Glutamatergic neuron (in vitro differentiated cells): Measurements from ENCODE around the gene TESK2. TPM values are rescaled to one million over a fixed set of nuclear protein-coding genes. Genes with fewer than 3 reads are reported as not detected.

Experiments used
- DNase-seq: peaks from one replicate; pipeline ENCODE4 v3.0.0; 2022
- H3K27ac Mint-ChIP-seq: one replicate; pipeline ENCODE4 v1.8.0; 2020; ENCODE audit warnings: mild to moderate bottlenecking, mixed read lengths, inconsistent platforms; ENCODE audit not compliant: unreplicated experiment
- H3K27me3 Mint-ChIP-seq: one replicate; pipeline ENCODE4 v1.8.0; 2020; ENCODE audit warnings: mild to moderate bottlenecking, moderate library complexity, mixed read lengths, inconsistent platforms; ENCODE audit not compliant: unreplicated experiment
- H3K36me3 Mint-ChIP-seq: one replicate; pipeline ENCODE4 v1.8.0; 2020; ENCODE audit warnings: mild to moderate bottlenecking, mixed read lengths, inconsistent platforms; ENCODE audit not compliant: unreplicated experiment
- H3K4me1 Mint-ChIP-seq: one replicate; pipeline ENCODE4 v1.8.0; 2020; ENCODE audit warnings: mild to moderate bottlenecking, low read depth, mixed read lengths, inconsistent platforms; ENCODE audit not compliant: unreplicated experiment
- H3K4me3 Mint-ChIP-seq: one replicate; pipeline ENCODE4 v1.8.0; 2020; ENCODE audit warnings: mild to moderate bottlenecking, mixed read lengths, inconsistent platforms; ENCODE audit not compliant: unreplicated experiment
- H3K9me3 Mint-ChIP-seq: one replicate; pipeline ENCODE4 v1.8.0; 2020; ENCODE audit warnings: mild to moderate bottlenecking, moderate library complexity, mixed read lengths, inconsistent platforms; ENCODE audit not compliant: unreplicated experiment
- total RNA-seq: library from RNA; stranded (reverse); fragmentation: NEBNext Ultra II Directional; extraction: Animal tissue kit (Norgen Biotek cat#: 25700); gene quantifications from one replicate; pipeline ENCODE4 v1.2.1, GENCODE V29; 2021; ENCODE audit not compliant: unreplicated experiment
- TF ChIP-seq, protein P1 (sequence below): fragments of 200-600 bp; sonication (generic); IDR thresholded peaks from one replicate; pipeline ENCODE4 v1.5.0; 2021; ENCODE audit not compliant: partially characterized antibody, unreplicated experiment

The TESK2 gene
- total RNA-seq, 1 donor from 2014 or later: 3.3 TPM

DNA sequence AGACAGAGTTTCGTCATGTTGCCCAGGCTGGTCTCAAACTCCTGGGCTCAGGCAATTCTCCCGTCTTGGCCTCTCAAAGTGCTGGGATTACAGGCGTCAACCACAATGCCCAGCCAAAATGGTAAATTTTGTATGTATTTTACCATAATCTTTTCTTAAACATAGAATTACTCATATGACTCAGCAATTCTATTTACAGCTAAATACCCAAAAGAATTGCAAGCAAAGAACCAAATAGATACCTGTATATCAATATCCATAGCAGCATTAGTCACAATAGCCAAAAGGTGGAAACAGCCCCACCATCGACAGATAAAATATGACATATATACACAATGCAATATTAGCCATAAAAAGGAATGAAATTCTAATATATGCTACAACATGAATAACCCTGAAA is 36.5 kb downstream of the TESK2 start:
- Mint-ChIP-seq H3K4me3 (no peak overlapping the region), H3K27ac (no peak overlapping the region), H3K27me3 (no peaks in the 10 kb centered on the region), H3K36me3 (no peaks in the 10 kb centered on the region), H3K9me3 (no peaks in the 10 kb centered on the region), H3K4me1 (no peaks in the 10 kb centered on the region)
- DNase-seq: no peak
- TF ChIP-seq, protein P1, sequence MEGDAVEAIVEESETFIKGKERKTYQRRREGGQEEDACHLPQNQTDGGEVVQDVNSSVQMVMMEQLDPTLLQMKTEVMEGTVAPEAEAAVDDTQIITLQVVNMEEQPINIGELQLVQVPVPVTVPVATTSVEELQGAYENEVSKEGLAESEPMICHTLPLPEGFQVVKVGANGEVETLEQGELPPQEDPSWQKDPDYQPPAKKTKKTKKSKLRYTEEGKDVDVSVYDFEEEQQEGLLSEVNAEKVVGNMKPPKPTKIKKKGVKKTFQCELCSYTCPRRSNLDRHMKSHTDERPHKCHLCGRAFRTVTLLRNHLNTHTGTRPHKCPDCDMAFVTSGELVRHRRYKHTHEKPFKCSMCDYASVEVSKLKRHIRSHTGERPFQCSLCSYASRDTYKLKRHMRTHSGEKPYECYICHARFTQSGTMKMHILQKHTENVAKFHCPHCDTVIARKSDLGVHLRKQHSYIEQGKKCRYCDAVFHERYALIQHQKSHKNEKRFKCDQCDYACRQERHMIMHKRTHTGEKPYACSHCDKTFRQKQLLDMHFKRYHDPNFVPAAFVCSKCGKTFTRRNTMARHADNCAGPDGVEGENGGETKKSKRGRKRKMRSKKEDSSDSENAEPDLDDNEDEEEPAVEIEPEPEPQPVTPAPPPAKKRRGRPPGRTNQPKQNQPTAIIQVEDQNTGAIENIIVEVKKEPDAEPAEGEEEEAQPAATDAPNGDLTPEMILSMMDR: no peak

DNA sequence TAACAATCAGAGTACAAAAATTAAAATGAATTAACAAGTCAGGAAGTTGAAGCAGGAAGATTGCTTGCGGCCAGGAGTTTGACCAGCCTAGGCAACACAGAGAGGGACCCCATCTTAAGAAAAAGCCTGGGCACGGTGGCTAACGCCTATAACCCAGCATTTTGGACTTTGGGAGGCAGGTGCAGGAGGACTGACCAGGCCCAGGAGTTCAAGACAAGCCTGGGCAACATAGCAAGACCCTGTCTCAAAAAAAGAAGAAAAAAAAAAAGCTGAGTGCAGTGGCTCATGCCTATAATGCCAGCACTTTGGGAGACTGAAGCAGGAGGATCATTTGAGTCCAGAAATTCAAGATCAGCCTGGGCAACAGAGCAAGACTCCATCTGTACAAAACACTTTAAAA is 38.5 kb downstream of the TESK2 start:
- Mint-ChIP-seq H3K4me3 (no peak overlapping the region), H3K27ac (no peak overlapping the region), H3K4me1 (no peaks in the 10 kb centered on the region), H3K36me3 (no peaks in the 10 kb centered on the region), H3K27me3 (no peaks in the 10 kb centered on the region), H3K9me3 (no peaks in the 10 kb centered on the region)
- DNase-seq: no peak
- TF ChIP-seq, protein P1: no peak

DNA sequence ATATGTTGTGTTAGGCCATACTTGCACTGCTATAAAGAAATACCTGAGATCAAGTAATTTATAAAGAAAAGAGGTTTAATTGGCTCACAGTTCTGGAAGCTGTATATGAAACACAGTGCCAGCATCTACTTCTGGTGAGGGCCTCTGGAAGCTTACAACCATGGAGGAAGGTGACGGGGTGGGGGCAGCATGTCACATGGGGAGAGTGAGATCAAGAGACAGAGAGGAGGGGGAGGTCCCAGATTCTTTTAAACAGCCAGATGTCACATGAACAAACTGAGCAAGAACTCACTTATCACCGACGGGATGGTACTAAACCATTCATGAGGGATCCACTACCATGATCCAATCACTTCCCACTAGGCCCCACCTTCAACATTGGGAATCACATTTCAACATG is 42.6 kb downstream of the TESK2 start:
- no peaks in the 10 kb centered on the region for H3K4me1 Mint-ChIP-seq
- no peak overlapping the region for H3K4me3 Mint-ChIP-seq
- H3K9me3 Mint-ChIP-seq: no peaks in the 10 kb centered on the region
- no peaks in the 10 kb centered on the region for H3K27me3 Mint-ChIP-seq
- no peak overlapping the region for H3K27ac Mint-ChIP-seq
- no peak for DNase-seq
- TF ChIP-seq, protein P1: no peak
- no peaks in the 10 kb centered on the region for H3K36me3 Mint-ChIP-seq

DNA sequence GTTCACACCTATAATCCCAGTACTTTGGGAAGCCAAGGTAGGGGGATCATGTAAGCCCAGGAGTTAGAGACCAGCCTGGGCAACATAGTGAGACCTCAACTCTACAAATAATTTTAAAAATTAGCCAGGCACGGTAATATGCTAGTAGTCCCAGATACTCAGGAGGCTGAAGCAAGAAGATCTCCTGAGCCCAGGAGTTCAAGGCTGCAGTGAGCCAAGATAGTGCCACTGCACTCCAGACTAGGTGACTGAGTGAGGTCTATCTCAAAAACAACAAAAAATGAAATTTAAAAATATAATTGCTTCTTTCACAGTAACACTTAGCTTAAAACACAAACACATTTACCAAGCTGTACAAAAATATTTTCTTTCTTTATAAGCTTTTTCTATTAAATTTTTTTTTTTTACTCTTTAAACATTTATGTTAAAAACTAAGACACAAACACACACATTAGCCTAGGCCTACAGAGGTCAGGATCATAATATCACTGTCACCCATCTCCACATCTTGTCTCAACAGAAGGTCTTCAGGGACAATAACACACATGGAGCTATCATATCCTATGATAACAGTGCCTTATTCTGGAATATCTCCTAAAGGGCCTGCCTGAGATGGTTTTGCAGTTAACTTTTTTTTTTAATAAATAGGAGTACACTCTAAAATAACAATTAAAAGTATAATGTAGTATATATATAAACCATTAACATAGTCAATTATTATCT is 43.9 kb downstream of the TESK2 start:
- no peak overlapping the region for H3K4me3 Mint-ChIP-seq

DNA sequence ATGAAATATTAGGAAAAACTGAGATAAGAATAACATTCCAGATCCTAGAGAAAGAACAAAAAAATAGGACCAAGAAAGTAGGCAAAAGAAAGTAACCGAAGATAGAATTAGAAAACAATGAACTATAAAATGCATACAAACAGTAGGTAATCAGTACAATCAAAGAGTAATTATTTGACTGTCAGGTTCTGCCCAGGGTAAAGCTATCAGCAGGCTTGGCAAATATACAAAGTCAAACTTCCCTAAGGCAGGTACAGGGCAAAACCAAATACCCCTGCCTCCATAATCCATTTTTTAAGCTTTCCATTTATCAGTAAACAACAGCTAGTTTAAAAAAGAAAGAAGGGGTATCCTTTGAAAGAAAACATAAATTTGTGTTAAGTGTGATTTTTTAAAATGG is 44.4 kb downstream of the TESK2 start:
- H3K36me3 Mint-ChIP-seq: no peaks in the 10 kb centered on the region
- no peak for DNase-seq
- no peaks in the 10 kb centered on the region for H3K9me3 Mint-ChIP-seq
- H3K4me1 Mint-ChIP-seq: no peaks in the 10 kb centered on the region
- no peaks in the 10 kb centered on the region for H3K27me3 Mint-ChIP-seq
- no peak overlapping the region for H3K27ac Mint-ChIP-seq
- TF ChIP-seq, protein P1: no peak
- H3K4me3 Mint-ChIP-seq: no peak overlapping the region

More for the DNA sequence above, 43.9 kb downstream of the TESK2 start:
- Mint-ChIP-seq H3K4me1 (no peaks in the 10 kb centered on the region), H3K36me3 (no peaks in the 10 kb centered on the region), H3K27ac (no peak overlapping the region), H3K9me3 (no peaks in the 10 kb centered on the region), H3K27me3 (no peaks in the 10 kb centered on the region)
- DNase-seq: no peak
- TF ChIP-seq, protein P1: no peak
